ENCODE measurements around the gene GCK.

The GCK gene

GRCh38 chr7:44099669-44100068, 89.6 kb downstream of the GCK start:
- Histone ChIP-seq H3K9ac (ENCODE audit: low read length) (no peak overlapping the region), H3K27me3 (ENCODE audit: low read length) (no peaks in the 10 kb centered on the region), H2AFZ (ENCODE audit: low read depth, low read length, severe bottlenecking) (no peak overlapping the region), H4K20me1 (ENCODE audit: low read depth, low read length) (no peaks in the 10 kb centered on the region), H3K4me2 (ENCODE audit: low read depth, low read length, poor library complexity, severe bottlenecking) (no peak overlapping the region), H3K79me2 (ENCODE audit: insufficient read depth, low read length) (no peaks in the 10 kb centered on the region), H3K4me3 (ENCODE audit: insufficient read depth, low read length, poor library complexity, severe bottlenecking) (no peak overlapping the region), H3K9me2 (replicated peaks; ENCODE audit: insufficient read depth, low read length) (no peaks in the 10 kb centered on the region), H3K9me3 (ENCODE audit: insufficient read depth, low read length) (no peaks in the 10 kb centered on the region), H3K36me3 (ENCODE audit: low read length) (no peaks in the 10 kb centered on the region), H3K27ac (ENCODE audit: low read depth, low read length) (no peak overlapping the region), H3F3A (ENCODE audit: insufficient read depth) (no peaks in the 10 kb centered on the region)
- TF ChIP-seq CTCF (IDR thresholded peaks at IDR 0.05; ENCODE audit: insufficient read depth, low read length, poor library complexity, severe bottlenecking) (no peak), EZH2phosphoT487 (conservative IDR thresholded peaks at IDR 0.05; ENCODE audit: low read length) (no peak)

- no peaks in the 10 kb centered on the region for H3K27me3 ChIP-seq (ENCODE audit: low read length)
- H3K27ac ChIP-seq (ENCODE audit: low read depth, low read length) = no peak overlapping the region
- H3K36me3 ChIP-seq (ENCODE audit: low read length) = no peaks in the 10 kb centered on the region
- H3K9me3 ChIP-seq (ENCODE audit: insufficient read depth, low read length) = no peaks in the 10 kb centered on the region
- no peaks in the 10 kb centered on the region for H3K9me2 ChIP-seq (replicated peaks; ENCODE audit: insufficient read depth, low read length)
- no peaks in the 10 kb centered on the region for H4K20me1 ChIP-seq (ENCODE audit: low read depth, low read length)
- H3K79me2 ChIP-seq (ENCODE audit: insufficient read depth, low read length) = no peaks in the 10 kb centered on the region
- H2AFZ ChIP-seq (ENCODE audit: low read depth, low read length, severe bottlenecking) = no peak overlapping the region
- no peak overlapping the region for H3K9ac ChIP-seq (ENCODE audit: low read length)
- no peak overlapping the region for H3K4me3 ChIP-seq (ENCODE audit: insufficient read depth, low read length, poor library complexity, severe bottlenecking)
- no peak overlapping the region for H3K4me2 ChIP-seq (ENCODE audit: low read depth, low read length, poor library complexity, severe bottlenecking)
- TF ChIP-seq EZH2phosphoT487 (conservative IDR thresholded peaks at IDR 0.05; ENCODE audit: low read length) = no peak
- no peaks in the 10 kb centered on the region for H3F3A ChIP-seq (ENCODE audit: insufficient read depth)
Observed at GRCh38 chr7:44098092-44099068, 90.9 kb downstream of the GCK start.

- Histone ChIP-seq H3K79me2 (ENCODE audit: insufficient read depth, low read length) (no peaks in the 10 kb centered on the region), H4K20me1 (ENCODE audit: low read depth, low read length) (no peaks in the 10 kb centered on the region), H3K27ac (ENCODE audit: low read depth, low read length) (no peak overlapping the region), H3K9ac (ENCODE audit: low read length) (no peak overlapping the region), H3F3A (ENCODE audit: insufficient read depth) (no peaks in the 10 kb centered on the region), H3K9me3 (ENCODE audit: insufficient read depth, low read length) (no peaks in the 10 kb centered on the region), H3K4me3 (ENCODE audit: insufficient read depth, low read length, poor library complexity, severe bottlenecking) (no peak overlapping the region), H3K4me2 (ENCODE audit: low read depth, low read length, poor library complexity, severe bottlenecking) (no peak overlapping the region), H3K9me2 (replicated peaks; ENCODE audit: insufficient read depth, low read length) (no peaks in the 10 kb centered on the region), H3K36me3 (ENCODE audit: low read length) (no peaks in the 10 kb centered on the region), H3K27me3 (ENCODE audit: low read length) (no peaks in the 10 kb centered on the region), H2AFZ (ENCODE audit: low read depth, low read length, severe bottlenecking) (no peak overlapping the region)
- no peak for TF ChIP-seq EZH2phosphoT487 (conservative IDR thresholded peaks at IDR 0.05; ENCODE audit: low read length)
- TF ChIP-seq CTCF (IDR thresholded peaks at IDR 0.05; ENCODE audit: insufficient read depth, low read length, poor library complexity, severe bottlenecking) = no peak
Observed at GRCh38 chr7:44097064-44097932, 91.9 kb downstream of the GCK start.
